Germinal center (tissue), 1 donor: Measurements from ENCODE around the gene PPP2R2D.

Source experiments
- DNase-seq: peaks from one replicate; pipeline ENCODE4 v3.0.0; 2012; ENCODE audit warnings: mixed read lengths, low spot score

PPP2R2D gene

GRCh38 chr10:131998845-131999681, 98.3 kb downstream of the PPP2R2D start:
- no peak for DNase-seq

DNA sequence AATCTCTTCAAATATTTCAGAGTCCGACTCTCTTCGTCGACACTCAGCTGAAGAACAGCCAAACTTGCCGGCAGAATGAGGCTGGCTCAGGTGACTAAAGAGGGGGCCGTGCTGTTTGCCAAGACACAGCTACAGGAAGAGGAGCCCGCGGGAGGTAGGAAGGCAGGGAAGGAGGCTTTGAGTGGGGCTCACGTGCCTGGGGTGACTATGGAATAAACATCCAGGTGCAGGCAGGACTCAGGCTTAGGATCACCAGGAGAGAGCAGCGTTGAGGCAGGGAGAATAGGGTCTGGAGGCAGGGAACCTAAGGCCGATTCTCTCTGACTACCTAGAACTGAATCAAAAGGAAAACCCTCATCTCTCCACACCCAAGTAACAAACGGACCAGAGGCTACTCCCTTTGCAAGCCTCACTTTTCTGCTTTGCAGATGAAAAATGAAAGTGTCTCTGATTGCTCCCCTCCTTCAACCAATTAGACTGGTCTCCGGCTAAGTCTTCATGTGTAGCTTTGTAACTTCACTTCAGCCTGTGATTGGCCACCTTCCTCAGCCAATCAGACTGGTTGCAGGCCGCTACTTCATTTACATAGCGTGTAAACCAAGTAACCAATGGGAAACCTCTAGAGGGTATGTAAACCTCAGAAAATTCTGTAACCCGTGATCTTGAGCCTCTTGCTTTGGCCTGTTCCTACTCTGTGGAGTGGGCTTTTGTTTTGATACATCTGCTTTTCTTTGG, 100.6 kb downstream of the PPP2R2D start:
- DNase-seq, result no peak

DNA sequence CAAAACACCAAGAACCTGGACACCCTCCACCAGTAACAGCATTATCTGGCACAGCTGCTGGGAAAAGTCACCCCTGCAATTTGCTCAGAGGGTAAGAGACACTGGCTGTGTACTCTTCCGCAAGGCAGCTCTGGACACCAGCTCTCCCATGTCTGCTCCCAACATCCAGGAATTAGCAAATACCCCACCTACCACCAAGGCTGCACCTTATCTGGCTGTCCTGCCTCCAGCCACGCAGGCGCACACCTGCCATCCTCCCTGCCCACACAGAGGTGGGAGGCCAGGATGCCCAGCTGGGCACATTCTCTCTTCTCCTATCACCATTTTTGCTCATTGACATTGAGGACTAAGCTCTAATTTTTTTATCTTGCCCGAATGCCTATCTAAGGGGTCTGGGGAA, 101.2 kb downstream of the PPP2R2D start:
- DNase-seq, result no peak

- no peak for DNase-seq
Observed at GRCh38 chr10:132003282-132003924, 102.6 kb downstream of the PPP2R2D start.

- no peak for DNase-seq
Observed at GRCh38 chr10:132004052-132004451, 103.2 kb downstream of the PPP2R2D start.

DNA sequence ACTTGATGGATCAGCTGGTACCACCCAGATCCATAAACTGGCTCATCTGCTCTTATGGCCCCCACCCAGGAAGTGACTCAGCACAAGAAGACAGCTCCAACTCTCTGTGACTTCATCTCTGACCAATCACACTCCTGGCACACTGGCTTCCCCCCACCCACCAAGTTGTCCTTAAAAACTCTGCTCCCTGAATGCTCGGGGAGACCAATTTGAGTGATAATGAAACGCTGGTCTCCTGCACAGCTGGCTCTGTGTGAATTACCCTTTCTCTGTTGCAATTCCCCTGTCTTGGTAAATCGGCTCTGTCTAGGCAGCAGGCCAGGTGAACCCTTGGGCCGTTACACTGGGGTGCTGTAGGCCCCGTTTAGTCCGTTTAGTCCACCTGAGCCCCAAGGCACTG, 104.3 kb downstream of the PPP2R2D start:
- DNase-seq, result no peak

DNA sequence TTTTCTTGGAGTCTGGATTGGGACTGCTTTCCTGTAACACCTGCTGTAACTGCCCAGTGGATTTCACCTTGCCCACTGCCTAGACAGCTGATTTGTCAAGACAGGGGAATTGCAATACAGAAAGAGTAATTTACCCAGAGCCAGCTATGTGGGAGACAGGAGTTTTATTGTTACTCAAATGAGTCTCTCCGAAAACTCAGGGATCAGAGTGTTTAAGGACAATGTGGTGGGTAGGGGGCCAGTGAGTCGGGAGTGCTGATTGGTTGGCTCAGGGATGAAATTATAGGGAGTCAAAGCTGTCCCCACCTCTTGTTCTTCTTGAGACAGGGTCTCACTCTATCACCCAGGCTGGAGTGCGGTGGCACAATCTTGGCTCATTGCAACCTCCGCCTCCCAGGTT, 106.2 kb downstream of the PPP2R2D start:
- DNase-seq, result no peak

DNA sequence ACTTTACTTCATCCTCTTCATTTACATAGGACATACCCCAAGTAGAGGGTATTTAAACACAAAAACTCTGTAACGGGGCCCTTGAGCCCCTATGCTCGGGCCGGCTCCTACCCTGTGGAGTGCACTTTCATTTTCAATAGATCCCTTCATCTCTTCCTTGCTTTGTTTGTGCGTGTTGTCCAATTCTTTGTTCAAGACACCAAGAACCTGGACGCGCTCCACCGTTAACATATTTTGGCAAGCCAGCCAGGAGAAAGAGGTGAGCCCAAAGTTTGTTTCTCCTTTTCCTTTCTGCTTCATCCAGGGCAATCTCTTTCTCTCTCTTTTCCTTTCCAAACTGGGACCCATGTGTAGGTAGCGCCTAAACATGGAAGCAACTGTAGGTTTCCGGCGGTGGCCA, 106.9 kb downstream of the PPP2R2D start:
- DNase-seq, result no peak
